NOMO-1 treated with DMSO at 0.1 percent for 48 hours (cell line): Measurements from ENCODE around the gene ASL.
A peak's percentile ranks its signal among the peaks of the same experiment; 100 is the strongest.
"Not testable (repeated sequence)": the region's sequence is repeated elsewhere in the genome, so short reads cannot be mapped to it uniquely, and the experiment has no call there.

Experiments
- DNase-seq: peaks from one replicate; lab custom pipeline; 2025; ENCODE audit not compliant: unreplicated experiment; lab: John Stamatoyannopoulos, UW

ASL gene

GRCh38 chr7:66075590-66076461, at the start of gene ASL:
Gene ASL (plus strand): TSS chr7:66075819. CDS start chr7:66076082, 263 bp downstream.
- peak; percentile 87 for DNase-seq

GRCh38 chr7:66028342-66028741, 47.3 kb upstream of the ASL start:
- not testable (repeated sequence) for DNase-seq

GRCh38 chr7:66033471-66034385, 41.9 kb upstream of the ASL start:
- DNase-seq = no peak

- DNase-seq = not testable (repeated sequence)
These were observed 41.1 kb upstream of the ASL start for GRCh38 chr7:66034436-66035010.

GRCh38 chr7:66036382-66036781, 39.2 kb upstream of the ASL start:
- DNase-seq = no peak

- DNase-seq = no peak
These were observed 38.8 kb upstream of the ASL start for GRCh38 chr7:66036788-66037187.

GRCh38 chr7:66039094-66039670, 36.4 kb upstream of the ASL start:
- no peak for DNase-seq

- DNase-seq = peak; percentile 13
These were observed 31.7 kb upstream of the ASL start for GRCh38 chr7:66043681-66044497.

GRCh38 chr7:66044498-66044854, 31.1 kb upstream of the ASL start:
- DNase-seq = not testable (repeated sequence)

- no peak for DNase-seq
These were observed 28.2 kb upstream of the ASL start for GRCh38 chr7:66047426-66047825.

- not testable (repeated sequence) for DNase-seq
These were observed 25.7 kb upstream of the ASL start for GRCh38 chr7:66049886-66050285.

- no peak for DNase-seq
These were observed 25.2 kb upstream of the ASL start for GRCh38 chr7:66050337-66050957.

GRCh38 chr7:66050990-66051448, 24.6 kb upstream of the ASL start:
- no peak for DNase-seq

- no peak for DNase-seq
These were observed 23.2 kb upstream of the ASL start for GRCh38 chr7:66052447-66052846.

GRCh38 chr7:66054063-66054462, 21.6 kb upstream of the ASL start:
- no peak for DNase-seq

GRCh38 chr7:66055321-66055956, 20.2 kb upstream of the ASL start:
- DNase-seq = no peak

- no peak for DNase-seq
These were observed 14.8 kb upstream of the ASL start for GRCh38 chr7:66060796-66061195.

GRCh38 chr7:66069732-66070131, 5.9 kb upstream of the ASL start:
- DNase-seq = no peak

- no peak for DNase-seq
These were observed 5.4 kb upstream of the ASL start for GRCh38 chr7:66070222-66070621.
